GM19239 (cell line): ENCODE results near the gene PPFIA1.
A peak's percentile ranks its signal among the peaks of the same experiment; 100 is the strongest.

Experiments used
- DNase-seq: peaks from one replicate; pipeline ENCODE4 v3.0.0; 2011; ENCODE audit warnings: low spot score; ENCODE audit not compliant: insufficient read length
- FAIRE-seq: peaks from 2 replicates; lab custom pipeline; 2011; peaks lifted over from hg19 to GRCh38; lab: Jason Lieb, UNC

The PPFIA1 gene

DNA sequence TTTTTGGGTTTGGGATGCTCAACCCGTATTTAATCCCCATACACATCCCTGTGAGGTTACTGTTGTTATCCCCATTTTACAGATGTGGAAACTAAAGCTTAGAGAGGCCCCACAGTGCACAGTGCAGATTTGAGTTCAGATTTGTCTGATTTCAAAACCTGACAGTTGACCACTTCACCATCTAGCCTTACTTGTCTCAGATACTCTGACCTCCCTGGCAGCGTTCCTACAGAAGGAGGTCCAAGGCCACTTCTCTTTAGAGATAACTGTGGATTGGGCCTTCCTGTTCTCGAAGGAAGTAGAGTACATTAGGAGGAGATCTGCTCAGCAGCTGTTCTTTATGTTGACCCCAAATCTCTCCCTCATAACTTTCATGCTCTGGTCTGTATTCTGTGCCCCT lies 81.2 kb downstream of the PPFIA1 start:
- no peak for DNase-seq
- no peak for FAIRE-seq

GRCh38 chr11:70352100-70352499 lies 81.6 kb downstream of the PPFIA1 start:
- no peak for FAIRE-seq
- DNase-seq: no peak

- FAIRE-seq (no peak), DNase-seq (no peak)
Measured at GRCh38 chr11:70352601-70353000, 82.1 kb downstream of the PPFIA1 start.

DNA sequence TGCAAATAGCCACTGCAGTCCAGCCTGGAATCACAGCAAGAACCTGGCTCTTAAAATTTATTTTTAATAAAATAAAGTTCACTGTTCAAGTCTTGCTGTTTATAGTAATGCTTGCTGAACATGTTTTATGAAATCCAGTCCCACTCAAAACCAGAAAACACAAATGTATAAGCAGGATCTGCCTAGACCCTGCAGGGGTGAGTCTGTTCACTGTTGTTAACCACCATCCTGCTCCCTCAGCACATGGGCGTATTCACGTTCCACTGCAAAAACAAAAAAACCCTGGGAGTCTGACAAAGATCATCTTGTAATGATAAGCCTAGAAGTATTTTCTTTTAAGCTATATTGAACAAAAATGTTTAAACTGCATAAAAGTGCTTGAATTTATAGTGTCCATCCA lies 82.8 kb downstream of the PPFIA1 start:
- DNase-seq: no peak
- no peak for FAIRE-seq

DNA sequence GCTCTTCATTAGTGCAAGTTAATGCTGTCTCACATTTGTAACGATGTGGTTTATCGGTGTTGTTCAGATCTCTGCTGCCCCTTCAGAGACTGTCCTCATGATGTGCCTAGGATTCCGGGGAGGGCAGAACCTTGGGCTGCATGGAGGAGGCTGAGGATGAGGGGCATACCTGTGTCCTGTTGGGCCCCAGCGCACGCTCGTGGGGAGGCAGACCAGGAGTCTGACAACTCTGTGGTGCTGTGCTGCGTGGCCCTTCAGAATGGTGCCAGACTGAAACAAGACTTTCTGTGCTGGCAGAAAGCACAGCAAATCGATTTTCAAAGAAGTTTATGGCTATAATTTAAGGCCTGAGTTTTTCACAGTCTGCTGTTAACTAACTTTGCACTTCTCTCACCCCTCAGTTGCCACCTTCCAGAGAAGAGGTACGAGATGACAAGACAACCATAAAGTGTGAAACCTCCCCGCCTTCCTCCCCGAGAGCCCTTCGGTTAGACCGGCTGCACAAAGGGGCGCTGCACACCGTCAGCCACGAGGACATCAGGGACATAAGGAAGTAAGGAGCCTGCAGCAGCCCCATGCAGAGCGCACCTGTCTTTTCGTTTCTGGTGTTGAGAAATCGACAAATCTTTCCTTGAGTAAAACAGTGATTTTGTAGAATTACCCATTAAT lies 83.5 kb downstream of the PPFIA1 start:
- DNase-seq (no peak), FAIRE-seq (no peak)

DNA sequence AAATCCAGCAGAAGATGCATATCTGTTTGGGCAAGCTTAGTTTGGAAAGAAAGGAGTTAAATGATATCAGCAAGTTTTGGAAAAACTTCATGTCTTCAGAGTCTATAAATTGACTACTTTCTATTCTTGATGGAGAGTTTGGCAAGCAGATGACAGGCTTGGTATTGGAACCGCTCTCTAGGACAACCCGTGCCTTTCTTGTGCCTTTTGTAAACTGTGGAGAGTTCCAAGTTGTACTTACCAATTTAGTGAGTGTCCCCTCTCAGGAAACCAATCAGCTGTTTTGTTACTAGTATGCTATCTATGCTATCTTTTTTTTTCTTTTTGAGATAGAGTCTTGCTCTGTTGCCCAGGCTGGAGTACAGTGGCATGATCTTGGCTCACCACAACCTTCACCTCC lies 84.1 kb downstream of the PPFIA1 start:
- FAIRE-seq (no peak), DNase-seq (no peak)

DNA sequence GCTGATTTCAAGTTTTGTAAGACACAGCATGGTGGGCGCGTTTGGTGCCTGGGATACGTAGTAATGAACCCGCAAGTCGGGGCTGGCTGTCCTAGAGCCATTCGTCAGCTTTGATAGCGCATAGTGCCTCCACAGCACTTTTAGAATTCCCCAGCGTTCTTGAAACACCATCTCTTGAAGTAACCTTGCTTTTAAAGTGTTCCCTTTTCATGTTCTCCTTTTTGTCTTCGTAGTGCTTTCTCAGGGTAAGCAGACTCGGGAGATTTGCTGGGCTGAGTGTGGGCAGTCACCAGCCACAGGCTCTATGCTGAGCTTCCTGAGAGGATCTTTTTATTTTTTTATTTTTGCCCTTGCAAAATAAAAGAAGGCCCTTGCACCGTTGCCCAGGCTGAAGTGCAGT lies 88.3 kb downstream of the PPFIA1 start:
- DNase-seq (no peak), FAIRE-seq (no peak)

- no peak for DNase-seq
- FAIRE-seq: no peak
Measured at GRCh38 chr11:70359451-70360205, 89.1 kb downstream of the PPFIA1 start.

GRCh38 chr11:70360211-70360610 lies 89.7 kb downstream of the PPFIA1 start:
- FAIRE-seq: no peak
- DNase-seq: no peak

- DNase-seq (no peak), FAIRE-seq (no peak)
Measured at GRCh38 chr11:70364178-70364577, 93.7 kb downstream of the PPFIA1 start.

- DNase-seq (no peak), FAIRE-seq (no peak)
Measured at GRCh38 chr11:70364745-70365543, 94.5 kb downstream of the PPFIA1 start.

DNA sequence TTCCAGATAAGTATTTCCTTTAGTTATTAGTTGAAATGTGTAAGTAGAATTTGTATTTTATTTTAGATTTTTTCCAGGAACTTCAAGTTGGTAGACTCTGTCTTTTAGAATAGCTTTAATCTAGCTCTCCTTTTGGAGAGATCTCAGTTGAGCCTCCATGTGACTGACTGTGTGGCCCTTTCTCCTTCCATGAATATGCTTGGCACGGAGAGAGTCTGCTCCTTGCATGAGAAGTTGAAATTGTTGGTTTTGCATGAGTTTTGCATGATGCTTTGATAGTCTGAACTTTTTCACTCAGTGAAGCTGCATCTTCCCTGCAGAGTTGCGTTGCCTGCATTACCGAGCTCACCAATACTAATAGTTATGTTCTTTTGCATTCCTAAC lies 95.0 kb downstream of the PPFIA1 start:
- no peak for FAIRE-seq
- no peak for DNase-seq

DNA sequence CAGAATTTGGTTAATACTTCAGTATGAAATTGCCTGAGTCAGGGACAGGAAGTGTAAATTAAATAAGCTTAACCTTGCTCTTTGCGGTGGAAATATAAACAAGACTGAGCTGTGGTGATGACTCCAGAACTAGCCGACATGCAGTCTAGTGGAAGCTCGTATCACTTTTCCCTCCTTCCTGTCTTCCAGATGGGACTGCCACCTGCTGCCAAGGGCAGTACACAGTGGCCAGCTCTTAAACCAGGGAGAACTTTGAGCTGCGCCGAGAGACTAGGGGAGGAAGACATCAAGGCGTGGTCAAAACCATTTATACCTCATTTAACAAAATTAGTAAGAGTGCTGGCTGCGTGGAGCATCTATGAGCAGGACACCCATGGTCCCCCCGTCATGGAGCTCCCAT lies 96.6 kb downstream of the PPFIA1 start:
- FAIRE-seq (no peak), DNase-seq (no peak)

GRCh38 chr11:70368961-70369360 lies 98.5 kb downstream of the PPFIA1 start:
- no peak for DNase-seq
- FAIRE-seq: no peak

GRCh38 chr11:70371241-70371640 lies 100.8 kb downstream of the PPFIA1 start:
- FAIRE-seq (peak; percentile 78), DNase-seq (no peak)

GRCh38 chr11:70372076-70372475 lies 101.6 kb downstream of the PPFIA1 start:
- FAIRE-seq (no peak), DNase-seq (no peak)

- DNase-seq (no peak), FAIRE-seq (no peak)
Measured at GRCh38 chr11:70376621-70377020, 106.1 kb downstream of the PPFIA1 start.

GRCh38 chr11:70377645-70378044 lies 107.2 kb downstream of the PPFIA1 start:
- no peak for FAIRE-seq
- no peak for DNase-seq

DNA sequence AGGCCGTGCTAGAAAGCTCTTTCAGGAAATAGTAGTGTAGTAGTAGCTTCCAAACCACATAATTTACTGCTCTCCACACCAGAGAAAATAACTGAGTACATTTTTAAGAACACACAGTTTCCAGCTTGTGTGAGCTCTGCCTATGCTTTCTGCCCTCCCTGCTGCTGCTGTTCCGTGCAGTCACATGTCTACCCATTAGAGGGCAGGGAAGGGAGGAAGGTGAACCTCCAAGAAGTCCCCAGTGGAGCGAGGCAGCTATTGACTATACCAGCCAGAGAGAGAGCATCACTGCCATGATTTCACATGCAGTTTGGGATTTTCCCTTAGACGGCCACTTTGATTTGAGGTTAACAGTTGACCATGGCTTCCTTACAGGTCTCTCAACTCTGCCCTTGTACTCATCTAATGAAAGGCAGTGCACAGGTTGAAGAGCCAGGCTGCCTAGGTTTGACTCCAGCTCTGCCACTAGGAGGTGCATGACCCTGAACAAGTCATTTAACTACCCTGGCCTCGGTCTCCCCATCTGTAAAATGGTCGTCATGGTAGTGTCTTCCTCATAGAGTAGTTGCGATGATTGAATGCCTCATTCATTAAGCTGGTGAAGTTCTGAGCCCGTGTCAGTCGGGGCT lies 108.1 kb downstream of the PPFIA1 start:
- FAIRE-seq: no peak

DNA sequence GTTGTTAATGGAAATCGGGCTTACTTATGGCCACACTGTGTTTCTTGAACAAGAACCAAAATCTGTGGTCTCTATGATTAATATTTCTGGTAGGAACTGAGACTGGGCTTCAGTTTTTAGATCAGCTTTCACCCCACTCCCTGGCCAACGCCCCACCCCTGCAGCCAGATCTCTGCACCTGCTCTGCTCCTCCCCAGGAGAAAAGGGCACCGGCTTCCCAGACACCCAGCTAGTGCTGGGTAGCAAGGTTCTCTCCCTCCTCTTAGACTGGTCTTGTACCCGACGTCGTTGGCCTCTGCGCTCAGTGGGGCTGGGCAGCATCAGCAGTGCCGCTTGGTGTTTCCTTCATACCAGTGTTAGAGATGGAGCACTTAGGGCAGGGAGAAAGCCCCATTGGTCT lies 110.9 kb downstream of the PPFIA1 start:
- FAIRE-seq (no peak), DNase-seq (no peak)

More for the DNA sequence above, 108.1 kb downstream of the PPFIA1 start:
- no peak for DNase-seq
